Measurements from ENCODE around the gene NCAPD3. TPM values are rescaled to one million over a fixed set of nuclear protein-coding genes. Genes with fewer than 3 reads are reported as not detected.
"Not testable (repeated sequence)": the region's sequence is repeated elsewhere in the genome, so short reads cannot be mapped to it uniquely, and the experiment has no call there.

NCAPD3 gene
- total RNA-seq, 1 donor from 2014 or later, result 17.2 TPM

GRCh38 chr11:134120921-134121526 lies 102.7 kb downstream of the NCAPD3 start:
- peak overlapping the region; percentile 53 for H3K4me3 ChIP-seq
- no peaks in the 10 kb centered on the region for H3K27me3 ChIP-seq (ENCODE audit: low read depth)
- H3K27ac ChIP-seq (replicated peaks), result peak overlapping the region; percentile 92
- H3K4me1 ChIP-seq, result peaks cover 92% of the 10 kb centered on the region
- no peaks in the 10 kb centered on the region for H3K36me3 ChIP-seq
- intact Hi-C loops (cut with micrococcal nuclease), result no loop called here
- H3K9me3 ChIP-seq (replicated peaks), result no peaks in the 10 kb centered on the region
- DNase-seq, result peak; percentile 30
- TF ChIP-seq CTCF (IDR thresholded peaks at IDR 0.05; ENCODE audit: borderline replicate concordance), result no peak

- Histone ChIP-seq H3K27me3 (ENCODE audit: low read depth) (no peaks in the 10 kb centered on the region), H3K36me3 (no peaks in the 10 kb centered on the region), H3K27ac (replicated peaks) (peak overlapping the region; percentile 92), H3K9me3 (replicated peaks) (no peaks in the 10 kb centered on the region), H3K4me1 (peaks cover 85% of the 10 kb centered on the region), H3K4me3 (peak overlapping the region; percentile 53)
- peak; percentile 53 for DNase-seq
- intact Hi-C loops (cut with micrococcal nuclease), result no loop called here
- TF ChIP-seq CTCF (IDR thresholded peaks at IDR 0.05; ENCODE audit: borderline replicate concordance), result no peak
Measured at GRCh38 chr11:134120143-134120850, 103.5 kb downstream of the NCAPD3 start.

- no peak for TF ChIP-seq CTCF (IDR thresholded peaks at IDR 0.05; ENCODE audit: borderline replicate concordance)
- no peaks in the 10 kb centered on the region for H3K27me3 ChIP-seq (ENCODE audit: low read depth)
- no peaks in the 10 kb centered on the region for H3K9me3 ChIP-seq (replicated peaks)
- peak overlapping the region; percentile 92 for H3K27ac ChIP-seq (replicated peaks)
- intact Hi-C loops (cut with micrococcal nuclease), result no loop called here
- H3K4me3 ChIP-seq, result no peak overlapping the region
- no peak for DNase-seq
- H3K4me1 ChIP-seq, result peaks cover 73% of the 10 kb centered on the region
- H3K36me3 ChIP-seq, result no peaks in the 10 kb centered on the region
Measured at GRCh38 chr11:134119094-134119493, 104.7 kb downstream of the NCAPD3 start.

- no peak for TF ChIP-seq CTCF (IDR thresholded peaks at IDR 0.05; ENCODE audit: borderline replicate concordance)
- no peaks in the 10 kb centered on the region for H3K36me3 ChIP-seq
- no peaks in the 10 kb centered on the region for H3K9me3 ChIP-seq (replicated peaks)
- no peak overlapping the region for H3K27ac ChIP-seq (replicated peaks)
- H3K27me3 ChIP-seq (ENCODE audit: low read depth), result no peaks in the 10 kb centered on the region
- peaks cover 62% of the 10 kb centered on the region for H3K4me1 ChIP-seq
- DNase-seq, result no peak
- no peak overlapping the region for H3K4me3 ChIP-seq
- intact Hi-C loops (cut with micrococcal nuclease), result no loop called here
Measured at GRCh38 chr11:134118006-134118405, 105.8 kb downstream of the NCAPD3 start.

GRCh38 chr11:134116210-134116609 lies 107.6 kb downstream of the NCAPD3 start:
- intact Hi-C loops (cut with micrococcal nuclease), result no loop called here
- no peak for TF ChIP-seq CTCF (IDR thresholded peaks at IDR 0.05; ENCODE audit: borderline replicate concordance)
- H3K9me3 ChIP-seq (replicated peaks), result no peaks in the 10 kb centered on the region
- H3K36me3 ChIP-seq, result peaks cover 4% of the 10 kb centered on the region
- H3K27me3 ChIP-seq (ENCODE audit: low read depth), result no peaks in the 10 kb centered on the region
- no peak overlapping the region for H3K27ac ChIP-seq (replicated peaks)
- peaks cover 44% of the 10 kb centered on the region for H3K4me1 ChIP-seq
- no peak for DNase-seq
- no peak overlapping the region for H3K4me3 ChIP-seq

GRCh38 chr11:134113787-134114186 lies 110.0 kb downstream of the NCAPD3 start:
- H3K36me3 ChIP-seq; H3K4me3 ChIP-seq; H3K27ac ChIP-seq (replicated peaks); DNase-seq; intact Hi-C loops (cut with micrococcal nuclease); H3K27me3 ChIP-seq (ENCODE audit: low read depth); H3K9me3 ChIP-seq (replicated peaks): not testable (repeated sequence)
- peaks cover 20% of the 10 kb centered on the region for H3K4me1 ChIP-seq
